ENCODE measurements around the gene PNLIP. TPM values are rescaled to one million over a fixed set of nuclear protein-coding genes. Genes with fewer than 3 reads are reported as not detected.

PNLIP gene
- total and polyA plus RNA-seq, 2 experiments from 2014 or later = not detected

DNA sequence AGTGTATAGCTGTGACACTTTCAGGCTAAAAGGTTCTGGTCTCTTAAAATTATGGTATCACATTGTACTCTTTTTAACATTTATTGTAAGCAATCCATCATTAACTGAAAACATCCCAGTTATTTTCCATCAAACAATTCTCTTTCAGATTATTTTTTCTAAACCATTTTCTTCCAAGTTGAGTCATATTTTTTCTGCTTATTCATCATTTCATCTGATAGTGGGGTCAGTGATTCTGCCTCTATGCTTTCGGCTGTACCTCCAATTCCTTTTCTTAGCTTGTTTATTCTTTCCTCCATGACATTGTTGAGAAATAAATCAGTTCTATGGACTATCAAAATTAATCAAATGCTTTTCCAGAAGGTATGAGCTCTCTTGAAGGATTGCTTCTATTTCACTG is 609 bp upstream of the PNLIP start:
- no peak overlapping the region for H3K9ac ChIP-seq
- no peak overlapping the region for H3K27ac ChIP-seq
- H3K27me3 ChIP-seq (replicated peaks; ENCODE audit: insufficient read depth) = no peaks in the 10 kb centered on the region; the same call in 1 of the 2 replicates
- no peak overlapping the region for H2AFZ ChIP-seq
- H3K4me2 ChIP-seq (ENCODE audit: unreplicated experiment) = no peak overlapping the region
- TF ChIP-seq EZH2 (IDR thresholded peaks at IDR 0.05; ENCODE audit: insufficient read depth, poor library complexity, severe bottlenecking) (no peak), EZH2phosphoT487 (IDR thresholded peaks at IDR 0.05; ENCODE audit: insufficient read depth, low read depth) (no peak)
- DNase-seq = no peak
- H3K4me1 ChIP-seq (ENCODE audit: insufficient read depth) = no peaks in the 10 kb centered on the region
- no peaks in the 10 kb centered on the region for H3K9me2 ChIP-seq (ENCODE audit: insufficient read depth)
- in situ Hi-C loops (cut with MboI) = no loop called here
- WGBS, 2 experiments (ENCODE audit: low coverage in 1 of 2, low lambda C conversion rate in 2 of 2, missing lambda C conversion rate in 2 of 2) = 38 to 44% methylated on average over 1 of the region's 1 CpG
- H4K20me1 ChIP-seq (ENCODE audit: insufficient read depth) = no peaks in the 10 kb centered on the region
- no peaks in the 10 kb centered on the region for H3F3A ChIP-seq (ENCODE audit: insufficient read depth)
- H3K9me3 ChIP-seq (ENCODE audit: low read depth) = no peaks in the 10 kb centered on the region
- H3K36me3 ChIP-seq (ENCODE audit: low read depth) = no peaks in the 10 kb centered on the region
- H3K79me2 ChIP-seq (ENCODE audit: insufficient read depth) = no peaks in the 10 kb centered on the region
- H3K4me3 ChIP-seq = no peak overlapping the region

DNA sequence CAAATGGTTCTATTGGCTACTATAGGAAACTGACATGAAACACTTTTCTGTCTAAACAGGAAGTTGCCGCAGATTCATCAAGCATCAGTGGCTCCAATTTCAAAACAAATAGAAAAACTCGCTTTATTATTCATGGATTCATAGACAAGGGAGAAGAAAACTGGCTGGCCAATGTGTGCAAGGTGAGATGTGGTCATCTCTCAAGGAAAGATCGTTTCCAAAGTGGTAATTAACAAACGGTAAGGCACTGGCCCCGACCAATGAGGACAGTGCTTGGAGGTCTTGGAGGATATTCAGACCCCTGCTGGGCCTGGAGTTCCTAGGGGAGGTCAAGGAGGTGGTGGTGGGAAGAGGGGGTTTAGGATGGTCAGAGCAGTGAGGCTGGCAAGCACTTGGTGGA is 2.6 kb downstream of the PNLIP start:
- no peak overlapping the region for H3K4me2 ChIP-seq (ENCODE audit: unreplicated experiment)
- no peaks in the 10 kb centered on the region for H3F3A ChIP-seq (ENCODE audit: insufficient read depth)
- H4K20me1 ChIP-seq (ENCODE audit: insufficient read depth) = no peaks in the 10 kb centered on the region
- no peak overlapping the region for H3K9ac ChIP-seq
- WGBS, 2 experiments (ENCODE audit: low coverage in 1 of 2, low lambda C conversion rate in 2 of 2, missing lambda C conversion rate in 2 of 2) = 40 to 41% methylated on average over 5 of the region's 5 CpGs
- H2AFZ ChIP-seq = no peak overlapping the region
- H3K4me3 ChIP-seq = no peak overlapping the region
- H3K9me2 ChIP-seq (ENCODE audit: insufficient read depth) = no peaks in the 10 kb centered on the region
- TF ChIP-seq EZH2phosphoT487 (IDR thresholded peaks at IDR 0.05; ENCODE audit: insufficient read depth, low read depth) (no peak), EZH2 (IDR thresholded peaks at IDR 0.05; ENCODE audit: insufficient read depth, poor library complexity, severe bottlenecking) (no peak)
- in situ Hi-C loops (cut with MboI) = no loop called here
- H3K9me3 ChIP-seq (ENCODE audit: low read depth) = no peaks in the 10 kb centered on the region
- no peaks in the 10 kb centered on the region for H3K36me3 ChIP-seq (ENCODE audit: low read depth)
- no peaks in the 10 kb centered on the region for H3K79me2 ChIP-seq (ENCODE audit: insufficient read depth)
- no peaks in the 10 kb centered on the region; the same call in 1 of the 2 replicates for H3K27me3 ChIP-seq (replicated peaks; ENCODE audit: insufficient read depth)
- H3K27ac ChIP-seq = no peak overlapping the region
- no peak for DNase-seq
- no peaks in the 10 kb centered on the region for H3K4me1 ChIP-seq (ENCODE audit: insufficient read depth)

DNA sequence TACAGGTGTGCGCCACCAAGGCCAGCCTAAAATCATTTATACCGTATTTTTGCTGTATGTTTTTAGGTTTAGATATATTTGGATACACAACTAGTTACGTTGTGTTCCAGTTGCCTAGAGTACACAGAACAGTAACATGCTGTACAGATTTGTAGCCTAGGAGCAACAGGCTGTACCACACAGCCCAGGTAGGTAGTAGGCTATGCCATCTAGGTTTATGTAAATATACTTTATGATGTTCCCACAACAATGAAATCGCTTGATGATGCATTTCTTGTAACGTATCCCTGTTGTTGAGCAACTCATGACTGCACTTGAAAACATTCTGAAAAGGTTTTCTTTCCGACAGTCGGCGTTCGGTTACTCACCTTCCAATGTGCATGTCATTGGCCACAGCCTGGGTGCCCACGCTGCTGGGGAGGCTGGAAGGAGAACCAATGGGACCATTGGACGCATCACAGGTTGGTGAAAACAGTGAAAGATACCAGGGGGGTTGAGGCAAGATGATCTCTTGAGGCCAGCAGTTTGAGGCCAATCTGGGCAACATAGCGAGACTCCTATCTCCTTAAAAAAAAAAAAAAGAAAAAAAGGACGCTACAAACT is 7.7 kb downstream of the PNLIP start:
- no peaks in the 10 kb centered on the region for H3K4me1 ChIP-seq (ENCODE audit: insufficient read depth)
- no peaks in the 10 kb centered on the region for H3K79me2 ChIP-seq (ENCODE audit: insufficient read depth)
- no peaks in the 10 kb centered on the region for H4K20me1 ChIP-seq (ENCODE audit: insufficient read depth)
- in situ Hi-C loops (cut with MboI) = no loop called here
- H2AFZ ChIP-seq = no peak overlapping the region
- H3K36me3 ChIP-seq (ENCODE audit: low read depth) = no peaks in the 10 kb centered on the region
- no peak overlapping the region for H3K4me3 ChIP-seq
- H3F3A ChIP-seq (ENCODE audit: insufficient read depth) = no peaks in the 10 kb centered on the region
- 48 to 53% methylated on average over 13 of the region's 13 CpGs for WGBS, 2 experiments (ENCODE audit: low coverage in 1 of 2, low lambda C conversion rate in 2 of 2, missing lambda C conversion rate in 2 of 2)
- no peak overlapping the region for H3K9ac ChIP-seq
- H3K27me3 ChIP-seq (replicated peaks; ENCODE audit: insufficient read depth) = no peaks in the 10 kb centered on the region
- H3K9me3 ChIP-seq (ENCODE audit: low read depth) = no peaks in the 10 kb centered on the region
- DNase-seq = no peak
- H3K27ac ChIP-seq = no peak overlapping the region
- no peak for TF ChIP-seq EZH2phosphoT487 (IDR thresholded peaks at IDR 0.05; ENCODE audit: insufficient read depth, low read depth)
- TF ChIP-seq EZH2 (IDR thresholded peaks at IDR 0.05; ENCODE audit: insufficient read depth, poor library complexity, severe bottlenecking) = no peak
- no peaks in the 10 kb centered on the region for H3K9me2 ChIP-seq (ENCODE audit: insufficient read depth)
- H3K4me2 ChIP-seq (ENCODE audit: unreplicated experiment) = no peak overlapping the region

DNA sequence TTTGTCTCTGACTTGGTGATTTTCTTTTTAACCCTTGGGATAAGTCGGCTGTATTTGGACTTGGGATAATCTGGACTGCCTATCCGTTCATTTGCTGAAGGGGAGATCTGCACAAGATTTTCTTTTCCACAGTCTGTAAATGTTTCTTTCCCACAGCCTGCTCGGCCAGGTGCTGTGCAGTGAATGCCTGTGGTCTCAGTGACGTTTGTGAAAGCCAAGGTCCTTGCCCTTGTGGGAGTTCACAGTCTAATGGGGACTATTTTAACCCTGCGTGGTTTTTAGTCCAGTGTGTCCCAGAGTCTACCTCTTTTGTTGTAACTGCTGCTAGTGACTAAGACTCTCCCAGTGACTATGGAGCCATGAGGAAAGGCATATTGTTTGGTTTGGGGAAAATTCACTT is 8.9 kb downstream of the PNLIP start:
- 12 to 18% methylated on average over 5 of the region's 5 CpGs for WGBS, 2 experiments (ENCODE audit: low coverage in 1 of 2, low lambda C conversion rate in 2 of 2, missing lambda C conversion rate in 2 of 2)
- no peak overlapping the region for H3K4me2 ChIP-seq (ENCODE audit: unreplicated experiment)
- DNase-seq = no peak
- H3K9ac ChIP-seq = no peak overlapping the region
- H3K27me3 ChIP-seq (replicated peaks; ENCODE audit: insufficient read depth) = no peaks in the 10 kb centered on the region
- no peak overlapping the region for H2AFZ ChIP-seq
- H4K20me1 ChIP-seq (ENCODE audit: insufficient read depth) = no peaks in the 10 kb centered on the region
- H3F3A ChIP-seq (ENCODE audit: insufficient read depth) = no peaks in the 10 kb centered on the region
- in situ Hi-C loops (cut with MboI) = no loop called here
- H3K4me1 ChIP-seq (ENCODE audit: insufficient read depth) = no peaks in the 10 kb centered on the region
- no peak for TF ChIP-seq EZH2 (IDR thresholded peaks at IDR 0.05; ENCODE audit: insufficient read depth, poor library complexity, severe bottlenecking)
- TF ChIP-seq EZH2phosphoT487 (IDR thresholded peaks at IDR 0.05; ENCODE audit: insufficient read depth, low read depth) = no peak
- no peak overlapping the region for H3K4me3 ChIP-seq
- no peaks in the 10 kb centered on the region for H3K9me2 ChIP-seq (ENCODE audit: insufficient read depth)
- no peaks in the 10 kb centered on the region for H3K9me3 ChIP-seq (ENCODE audit: low read depth)
- H3K79me2 ChIP-seq (ENCODE audit: insufficient read depth) = no peaks in the 10 kb centered on the region
- H3K27ac ChIP-seq = no peak overlapping the region
- H3K36me3 ChIP-seq (ENCODE audit: low read depth) = no peaks in the 10 kb centered on the region

DNA sequence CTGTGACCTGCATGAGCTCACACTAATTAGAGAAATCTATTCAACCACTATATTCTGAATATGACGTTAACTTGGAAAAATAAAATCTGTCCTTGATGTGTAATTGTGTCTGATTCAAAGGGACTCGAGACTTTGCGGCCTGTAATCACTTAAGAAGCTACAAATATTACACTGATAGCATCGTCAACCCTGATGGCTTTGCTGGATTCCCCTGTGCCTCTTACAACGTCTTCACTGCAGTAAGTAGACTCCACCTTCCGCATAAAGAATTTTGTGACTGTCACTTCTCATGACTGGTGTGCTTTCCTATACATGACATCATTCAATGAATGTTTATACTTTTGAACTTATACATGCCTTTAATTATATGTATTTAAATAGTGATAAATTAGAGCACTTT is 10.1 kb downstream of the PNLIP start:
- WGBS, 2 experiments (ENCODE audit: low coverage in 1 of 2, low lambda C conversion rate in 2 of 2, missing lambda C conversion rate in 2 of 2) = 32 to 33% methylated on average over 6 of the region's 6 CpGs
- no peaks in the 10 kb centered on the region for H3K9me3 ChIP-seq (ENCODE audit: low read depth)
- no peaks in the 10 kb centered on the region for H3K4me1 ChIP-seq (ENCODE audit: insufficient read depth)
- H3K79me2 ChIP-seq (ENCODE audit: insufficient read depth) = no peaks in the 10 kb centered on the region
- H3K9me2 ChIP-seq (ENCODE audit: insufficient read depth) = no peaks in the 10 kb centered on the region
- H3K27me3 ChIP-seq (replicated peaks; ENCODE audit: insufficient read depth) = no peaks in the 10 kb centered on the region
- no peak overlapping the region for H3K4me2 ChIP-seq (ENCODE audit: unreplicated experiment)
- H3K27ac ChIP-seq = no peak overlapping the region
- no peak for DNase-seq
- no peaks in the 10 kb centered on the region for H3F3A ChIP-seq (ENCODE audit: insufficient read depth)
- in situ Hi-C loops (cut with MboI) = no loop called here
- TF ChIP-seq EZH2 (IDR thresholded peaks at IDR 0.05; ENCODE audit: insufficient read depth, poor library complexity, severe bottlenecking) (no peak), EZH2phosphoT487 (IDR thresholded peaks at IDR 0.05; ENCODE audit: insufficient read depth, low read depth) (no peak)
- no peak overlapping the region for H3K4me3 ChIP-seq
- H2AFZ ChIP-seq = no peak overlapping the region
- H3K9ac ChIP-seq = no peak overlapping the region
- H4K20me1 ChIP-seq (ENCODE audit: insufficient read depth) = no peaks in the 10 kb centered on the region
- no peaks in the 10 kb centered on the region for H3K36me3 ChIP-seq (ENCODE audit: low read depth)
